Spleen (tissue), 7 donors: ENCODE data around the gene EXOSC1.

Experiments used
- POLR2A ChIP-seq, 3 donors: fragments of 450-650 bp; IDR thresholded peaks; one replicate each; pipeline ENCODE4 v1.5.1; 2017; ENCODE audit warnings: antibody characterized with exemption in 3 of 3, mild to moderate bottlenecking in 1 of 3
- TF ChIP-seq, protein P1 (sequence below), 11 experiments: fragments of 200-600 bp in 7 of 11; fragments of 450-650 bp in 4 of 11; sonication (generic) in 4 of 11; IDR thresholded peaks in 8 of 11; conservative IDR thresholded peaks in 3 of 11; 1 replicate in 7 of 11; 2 replicates in 4 of 11; pipeline versions ENCODE4 v1.4.0 to v1.8.0; 2016 to 2021; ENCODE audit warnings: antibody characterized with exemption in 11 of 11, inconsistent platforms in 4 of 11, mild to moderate bottlenecking in 1 of 11
- donor health status: DM: no; HTN: no; CAD: no; lungs with moderate emphysema.
- donor health status: DM: no; HTN: no; CAD: no.
- donor health status: DM: no; HTN: no; CAD: no.

DNA sequence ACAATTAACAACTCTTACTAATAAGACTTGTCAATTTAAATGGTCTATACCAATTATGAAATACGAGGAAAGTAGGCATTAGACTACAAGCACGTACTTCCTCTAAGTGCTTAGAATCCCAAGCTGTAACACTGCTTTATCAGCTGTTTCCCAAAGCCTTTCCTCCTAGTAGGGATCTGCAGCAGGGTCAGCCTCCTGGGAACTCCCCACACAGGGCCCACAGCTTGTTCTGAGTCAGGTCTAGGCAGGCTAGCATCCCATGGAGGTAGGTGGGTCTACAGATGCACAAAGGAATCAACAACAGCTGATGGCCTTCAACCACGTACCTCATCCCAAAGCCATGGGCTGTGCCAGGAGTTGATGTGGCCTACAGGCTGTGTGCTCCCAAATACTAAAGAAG lies 37.7 kb upstream of the EXOSC1 start:
- TF ChIP-seq POLR2A (IDR thresholded peaks at IDR 0.05) = no peak
- TF ChIP-seq, protein P1, sequence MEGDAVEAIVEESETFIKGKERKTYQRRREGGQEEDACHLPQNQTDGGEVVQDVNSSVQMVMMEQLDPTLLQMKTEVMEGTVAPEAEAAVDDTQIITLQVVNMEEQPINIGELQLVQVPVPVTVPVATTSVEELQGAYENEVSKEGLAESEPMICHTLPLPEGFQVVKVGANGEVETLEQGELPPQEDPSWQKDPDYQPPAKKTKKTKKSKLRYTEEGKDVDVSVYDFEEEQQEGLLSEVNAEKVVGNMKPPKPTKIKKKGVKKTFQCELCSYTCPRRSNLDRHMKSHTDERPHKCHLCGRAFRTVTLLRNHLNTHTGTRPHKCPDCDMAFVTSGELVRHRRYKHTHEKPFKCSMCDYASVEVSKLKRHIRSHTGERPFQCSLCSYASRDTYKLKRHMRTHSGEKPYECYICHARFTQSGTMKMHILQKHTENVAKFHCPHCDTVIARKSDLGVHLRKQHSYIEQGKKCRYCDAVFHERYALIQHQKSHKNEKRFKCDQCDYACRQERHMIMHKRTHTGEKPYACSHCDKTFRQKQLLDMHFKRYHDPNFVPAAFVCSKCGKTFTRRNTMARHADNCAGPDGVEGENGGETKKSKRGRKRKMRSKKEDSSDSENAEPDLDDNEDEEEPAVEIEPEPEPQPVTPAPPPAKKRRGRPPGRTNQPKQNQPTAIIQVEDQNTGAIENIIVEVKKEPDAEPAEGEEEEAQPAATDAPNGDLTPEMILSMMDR (IDR thresholded peaks at IDR 0.05 in 8 of 11, conservative IDR thresholded peaks at IDR 0.05 in 3 of 11) = no peak
